ENCODE data around the gene BEST1. TPM values are rescaled to one million over a fixed set of nuclear protein-coding genes. Genes with fewer than 3 reads are reported as not detected.

Gene BEST1
- polyA plus RNA-seq, 2 of the 4 experiments (the other 2 are of a cell fraction): 1.2 to 1.9 TPM

DNA sequence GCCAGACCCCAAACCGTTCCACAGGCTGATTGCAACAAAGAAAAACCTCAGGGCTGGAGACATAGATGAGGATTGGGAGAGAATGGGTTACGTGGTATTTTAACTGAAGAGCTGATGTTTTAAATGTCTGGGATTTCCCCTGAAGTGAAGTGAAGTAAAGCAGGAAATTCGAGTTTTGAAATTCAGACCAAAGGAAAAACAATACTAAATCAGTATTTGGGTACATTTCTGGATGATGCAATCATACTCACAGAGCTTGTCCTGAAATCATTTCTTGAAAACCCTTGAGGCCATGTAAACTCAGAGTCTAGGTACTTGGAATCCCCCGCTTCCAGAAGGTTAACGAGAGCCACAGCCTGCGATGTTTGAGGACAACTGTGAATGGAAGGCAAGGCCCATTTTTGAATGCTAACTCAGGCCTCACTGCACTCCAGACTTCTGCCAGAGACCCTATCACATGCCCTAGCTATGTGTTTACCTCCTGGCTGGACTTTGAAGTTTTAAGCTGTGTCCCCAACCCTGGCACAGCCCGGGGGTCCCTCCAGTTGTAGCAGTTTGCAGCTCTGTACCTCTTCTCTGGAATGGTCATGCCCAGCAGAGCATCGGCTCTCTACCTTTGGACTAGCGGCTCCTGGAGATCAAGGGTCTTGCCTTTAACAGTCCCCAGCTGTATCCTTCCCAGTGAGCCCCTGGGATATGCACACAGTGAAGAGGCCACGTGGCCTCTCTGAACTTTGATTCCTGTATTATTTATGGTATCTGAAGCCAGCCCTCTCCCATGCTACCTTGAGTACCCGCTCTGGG lies 22.7 kb downstream of the BEST1 start (continued):
- peak; percentile 92 to 95 for TF ChIP-seq CEBPB (IDR thresholded peaks at IDR 0.05)
- peak; percentile 56 to 64; a peak in 2 of 5 replicates for TF ChIP-seq JUN (IDR thresholded peaks at IDR 0.05)
- no peak for TF ChIP-seq FOSB (CRISPR knock-in tag; IDR thresholded peaks at IDR 0.05)
- no peak for TF ChIP-seq BHLHE40 (IDR thresholded peaks at IDR 0.05; ENCODE audit: low read depth, low read length)
- peak; percentile 7; the same call in 1 of the 2 replicates for TF ChIP-seq ZNF302 (CRISPR knock-in tag; IDR thresholded peaks at IDR 0.05)
- TF ChIP-seq, protein P1, sequence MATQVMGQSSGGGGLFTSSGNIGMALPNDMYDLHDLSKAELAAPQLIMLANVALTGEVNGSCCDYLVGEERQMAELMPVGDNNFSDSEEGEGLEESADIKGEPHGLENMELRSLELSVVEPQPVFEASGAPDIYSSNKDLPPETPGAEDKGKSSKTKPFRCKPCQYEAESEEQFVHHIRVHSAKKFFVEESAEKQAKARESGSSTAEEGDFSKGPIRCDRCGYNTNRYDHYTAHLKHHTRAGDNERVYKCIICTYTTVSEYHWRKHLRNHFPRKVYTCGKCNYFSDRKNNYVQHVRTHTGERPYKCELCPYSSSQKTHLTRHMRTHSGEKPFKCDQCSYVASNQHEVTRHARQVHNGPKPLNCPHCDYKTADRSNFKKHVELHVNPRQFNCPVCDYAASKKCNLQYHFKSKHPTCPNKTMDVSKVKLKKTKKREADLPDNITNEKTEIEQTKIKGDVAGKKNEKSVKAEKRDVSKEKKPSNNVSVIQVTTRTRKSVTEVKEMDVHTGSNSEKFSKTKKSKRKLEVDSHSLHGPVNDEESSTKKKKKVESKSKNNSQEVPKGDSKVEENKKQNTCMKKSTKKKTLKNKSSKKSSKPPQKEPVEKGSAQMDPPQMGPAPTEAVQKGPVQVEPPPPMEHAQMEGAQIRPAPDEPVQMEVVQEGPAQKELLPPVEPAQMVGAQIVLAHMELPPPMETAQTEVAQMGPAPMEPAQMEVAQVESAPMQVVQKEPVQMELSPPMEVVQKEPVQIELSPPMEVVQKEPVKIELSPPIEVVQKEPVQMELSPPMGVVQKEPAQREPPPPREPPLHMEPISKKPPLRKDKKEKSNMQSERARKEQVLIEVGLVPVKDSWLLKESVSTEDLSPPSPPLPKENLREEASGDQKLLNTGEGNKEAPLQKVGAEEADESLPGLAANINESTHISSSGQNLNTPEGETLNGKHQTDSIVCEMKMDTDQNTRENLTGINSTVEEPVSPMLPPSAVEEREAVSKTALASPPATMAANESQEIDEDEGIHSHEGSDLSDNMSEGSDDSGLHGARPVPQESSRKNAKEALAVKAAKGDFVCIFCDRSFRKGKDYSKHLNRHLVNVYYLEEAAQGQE (IDR thresholded peaks at IDR 0.05): no peak
- TF ChIP-seq TP53 (CRISPR knock-in tag; IDR thresholded peaks at IDR 0.05): no peak
- TF ChIP-seq NR3C1 (IDR thresholded peaks at IDR 0.05): no peak
- no peak for TF ChIP-seq CBX8 (IDR thresholded peaks at IDR 0.05)
- TF ChIP-seq ESRRA (IDR thresholded peaks at IDR 0.05; ENCODE audit: borderline replicate concordance, low read length): no peak
- TF ChIP-seq HOXB5 (CRISPR knock-in tag; IDR thresholded peaks at IDR 0.05): peak; percentile 2; the same call in 1 of the 2 replicates
- TF ChIP-seq ZC3H11A (IDR thresholded peaks at IDR 0.05): no peak
- TF ChIP-seq, protein P2, sequence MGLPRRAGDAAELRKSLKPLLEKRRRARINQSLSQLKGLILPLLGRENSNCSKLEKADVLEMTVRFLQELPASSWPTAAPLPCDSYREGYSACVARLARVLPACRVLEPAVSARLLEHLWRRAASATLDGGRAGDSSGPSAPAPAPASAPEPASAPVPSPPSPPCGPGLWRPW (IDR thresholded peaks at IDR 0.05): peak; percentile 65
- no peak for TF ChIP-seq FOXS1 (CRISPR knock-in tag; IDR thresholded peaks at IDR 0.05)
- TF ChIP-seq PHF8 (IDR thresholded peaks at IDR 0.05; ENCODE audit: borderline replicate concordance, low read depth): no peak
- TF ChIP-seq CHD2 (IDR thresholded peaks at IDR 0.05; ENCODE audit: low read length, partially characterized antibody): no peak
- TF ChIP-seq JUNB (IDR thresholded peaks at IDR 0.05): 0 out of 2 replicates have a peak, but pooled peaks have one; percentile 21
- TF ChIP-seq HDAC2 (IDR thresholded peaks at IDR 0.05): no peak
- no peak; the same call in 1 of the 2 replicates for TF ChIP-seq HEYL (CRISPR knock-in tag; IDR thresholded peaks at IDR 0.05)
- no peak for TF ChIP-seq CHD4 (IDR thresholded peaks at IDR 0.05; ENCODE audit: borderline replicate concordance)
- TF ChIP-seq POLR2AphosphoS2 (conservative IDR thresholded peaks at IDR 0.05; ENCODE audit: low read length): no peak
- TF ChIP-seq NFE2L2 (conservative IDR thresholded peaks at IDR 0.05; ENCODE audit: low read length): no peak
- TF ChIP-seq MYC (IDR thresholded peaks at IDR 0.05; ENCODE audit: borderline replicate concordance, low read length): peak; percentile 23; the same call in 1 of the 2 replicates
- TF ChIP-seq EP300 (IDR thresholded peaks at IDR 0.05): peak; percentile 81 to 85; a peak in 4 of 5 replicates
- TF ChIP-seq, protein P3, sequence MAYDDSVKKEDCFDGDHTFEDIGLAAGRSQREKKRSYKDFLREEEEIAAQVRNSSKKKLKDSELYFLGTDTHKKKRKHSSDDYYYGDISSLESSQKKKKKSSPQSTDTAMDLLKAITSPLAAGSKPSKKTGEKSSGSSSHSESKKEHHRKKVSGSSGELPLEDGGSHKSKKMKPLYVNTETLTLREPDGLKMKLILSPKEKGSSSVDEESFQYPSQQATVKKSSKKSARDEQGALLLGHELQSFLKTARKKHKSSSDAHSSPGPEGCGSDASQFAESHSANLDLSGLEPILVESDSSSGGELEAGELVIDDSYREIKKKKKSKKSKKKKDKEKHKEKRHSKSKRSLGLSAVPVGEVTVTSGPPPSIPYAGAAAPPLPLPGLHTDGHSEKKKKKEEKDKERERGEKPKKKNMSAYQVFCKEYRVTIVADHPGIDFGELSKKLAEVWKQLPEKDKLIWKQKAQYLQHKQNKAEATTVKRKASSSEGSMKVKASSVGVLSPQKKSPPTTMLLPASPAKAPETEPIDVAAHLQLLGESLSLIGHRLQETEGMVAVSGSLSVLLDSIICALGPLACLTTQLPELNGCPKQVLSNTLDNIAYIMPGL (CRISPR knock-in tag; IDR thresholded peaks at IDR 0.05; ENCODE audit: borderline replicate concordance): no peak
- TF ChIP-seq SMC3 (IDR thresholded peaks at IDR 0.05): peak; percentile 40; the same call in 2 of the 3 replicates
- TF ChIP-seq ZFP36 (IDR thresholded peaks at IDR 0.05; ENCODE audit: borderline replicate concordance, partially characterized antibody): no peak
- 0 out of 2 replicates have a peak, but pooled peaks have one; percentile 25 for TF ChIP-seq HOXA7 (CRISPR knock-in tag; IDR thresholded peaks at IDR 0.05)
- TF ChIP-seq, protein P4, sequence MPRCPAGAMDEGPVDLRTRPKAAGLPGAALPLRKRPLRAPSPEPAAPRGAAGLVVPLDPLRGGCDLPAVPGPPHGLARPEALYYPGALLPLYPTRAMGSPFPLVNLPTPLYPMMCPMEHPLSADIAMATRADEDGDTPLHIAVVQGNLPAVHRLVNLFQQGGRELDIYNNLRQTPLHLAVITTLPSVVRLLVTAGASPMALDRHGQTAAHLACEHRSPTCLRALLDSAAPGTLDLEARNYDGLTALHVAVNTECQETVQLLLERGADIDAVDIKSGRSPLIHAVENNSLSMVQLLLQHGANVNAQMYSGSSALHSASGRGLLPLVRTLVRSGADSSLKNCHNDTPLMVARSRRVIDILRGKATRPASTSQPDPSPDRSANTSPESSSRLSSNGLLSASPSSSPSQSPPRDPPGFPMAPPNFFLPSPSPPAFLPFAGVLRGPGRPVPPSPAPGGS (IDR thresholded peaks at IDR 0.05): peak; percentile 59; the same call in 1 of the 3 replicates
- no peak for TF ChIP-seq NPAS2 (CRISPR knock-in tag; IDR thresholded peaks at IDR 0.05; ENCODE audit: borderline replicate concordance)

Data from A549 (cell line).